GM21447 (cell line): ENCODE data around the gene PNKD.

Experiments used
- ATAC-seq: cut with Tn5 transposase; IDR thresholded peaks from one replicate; pipeline ENCODE4 v1.9.1; 2021; ENCODE audit not compliant: unreplicated experiment

PNKD gene, protein sequence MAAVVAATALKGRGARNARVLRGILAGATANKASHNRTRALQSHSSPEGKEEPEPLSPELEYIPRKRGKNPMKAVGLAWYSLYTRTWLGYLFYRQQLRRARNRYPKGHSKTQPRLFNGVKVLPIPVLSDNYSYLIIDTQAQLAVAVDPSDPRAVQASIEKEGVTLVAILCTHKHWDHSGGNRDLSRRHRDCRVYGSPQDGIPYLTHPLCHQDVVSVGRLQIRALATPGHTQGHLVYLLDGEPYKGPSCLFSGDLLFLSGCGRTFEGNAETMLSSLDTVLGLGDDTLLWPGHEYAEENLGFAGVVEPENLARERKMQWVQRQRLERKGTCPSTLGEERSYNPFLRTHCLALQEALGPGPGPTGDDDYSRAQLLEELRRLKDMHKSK

DNA sequence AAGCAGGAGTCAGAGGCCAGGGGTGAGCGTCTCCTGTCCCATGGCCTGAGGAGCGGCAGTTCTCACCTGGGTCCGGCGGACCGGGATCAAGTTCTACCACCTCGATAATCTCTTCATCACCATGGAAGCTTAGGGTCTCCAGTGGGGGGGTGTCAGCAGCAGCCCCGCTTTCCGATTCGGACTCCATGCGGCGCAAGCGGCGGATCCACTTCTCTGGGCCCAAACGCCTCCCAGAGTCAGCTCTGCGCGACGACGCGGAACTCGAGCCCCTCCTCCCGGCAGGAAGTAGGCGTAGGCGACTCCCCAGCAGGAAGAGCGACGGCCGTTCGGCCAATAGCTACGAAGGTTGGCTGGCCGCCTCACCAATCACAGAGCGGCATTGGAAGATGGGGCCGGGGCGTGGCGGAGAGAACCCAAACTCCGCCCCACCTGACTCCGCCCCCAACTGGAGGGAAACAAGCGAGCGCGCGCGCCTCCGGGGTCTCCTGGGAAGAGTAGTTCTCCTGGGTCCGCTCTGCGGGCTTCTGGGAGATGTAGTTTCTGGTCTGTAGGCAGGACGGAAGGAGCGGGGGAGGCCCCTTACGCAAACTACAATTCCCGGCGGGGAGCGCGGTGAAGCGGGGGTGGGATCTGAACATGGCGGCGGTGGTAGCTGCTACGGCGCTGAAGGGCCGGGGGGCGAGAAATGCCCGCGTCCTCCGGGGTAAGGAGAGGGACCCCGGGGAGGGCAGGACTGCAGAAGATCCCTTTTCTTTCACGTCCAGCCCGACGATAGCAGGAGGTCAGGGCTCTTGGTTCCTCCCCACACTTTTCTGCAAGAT, at the start of gene PNKD, which contains the start of gene AAMP:
TSS of gene PNKD (plus strand) at position 620 of the 821 bp plus-strand sequence. CDS start at position 637, 17 bp downstream.
TSS of gene AAMP (minus strand) at position 238 of the 821 bp plus-strand sequence. CDS start at position 187, 51 bp downstream.
- ATAC-seq = peak; percentile 89

DNA sequence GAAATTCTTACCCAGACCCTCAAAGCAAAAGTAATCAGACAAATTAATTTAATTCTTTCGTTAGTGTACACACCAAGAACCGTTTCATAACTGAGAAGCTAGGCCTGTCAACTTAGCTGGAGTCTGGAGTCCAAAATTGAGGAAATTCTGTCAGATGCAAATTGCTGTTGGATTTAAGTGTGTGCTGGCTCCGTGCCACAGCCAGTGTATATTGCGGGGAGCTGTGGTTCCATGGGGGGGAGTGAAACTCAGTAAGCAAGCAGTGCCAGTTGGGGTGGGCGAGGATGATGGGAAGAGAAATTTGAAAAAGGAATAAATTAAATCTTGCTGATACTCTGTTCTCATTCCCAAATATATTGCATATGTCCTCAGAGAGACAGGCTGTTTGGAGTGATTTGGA, 49.3 kb upstream of the PNKD start:
- ATAC-seq = no peak

DNA sequence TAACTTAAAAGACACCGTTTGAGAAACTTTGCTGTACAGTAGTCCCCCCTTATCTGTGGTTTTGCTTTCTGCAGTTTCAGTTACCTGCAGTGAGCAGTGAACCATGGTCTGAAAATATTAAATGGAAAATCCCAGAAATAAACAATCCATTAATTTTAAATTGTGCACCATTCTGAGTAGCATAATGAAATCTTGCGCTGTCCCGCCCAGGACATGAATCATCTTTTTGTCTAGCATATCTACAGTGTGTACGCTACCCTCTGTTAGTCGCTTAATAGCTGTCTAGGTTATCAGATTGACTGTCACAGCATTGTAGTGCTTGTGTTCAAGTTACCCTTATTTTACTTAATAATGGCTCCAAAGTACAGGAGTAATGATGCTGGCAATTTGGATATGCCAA, 47.3 kb upstream of the PNKD start:
- no peak for ATAC-seq

DNA sequence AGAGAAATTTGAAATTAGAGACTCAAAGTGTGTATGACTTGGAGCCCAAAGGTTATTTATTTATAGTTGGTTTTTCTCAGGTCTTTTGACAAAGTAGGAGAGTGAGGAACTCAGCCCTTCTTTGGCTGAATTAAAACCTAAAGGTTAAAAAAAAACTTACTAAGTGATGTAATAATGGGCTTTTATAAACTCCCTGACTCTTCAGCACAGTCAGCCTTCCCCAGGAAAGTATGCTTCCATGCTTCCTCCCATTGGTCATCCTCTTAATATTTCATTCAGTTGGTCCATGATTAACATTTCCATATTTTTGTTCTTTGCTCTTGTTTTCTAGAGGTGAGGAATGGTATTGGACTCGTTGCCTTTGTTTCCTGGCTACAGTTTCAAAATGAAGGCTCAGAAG, 46.1 kb upstream of the PNKD start:
- no peak for ATAC-seq

DNA sequence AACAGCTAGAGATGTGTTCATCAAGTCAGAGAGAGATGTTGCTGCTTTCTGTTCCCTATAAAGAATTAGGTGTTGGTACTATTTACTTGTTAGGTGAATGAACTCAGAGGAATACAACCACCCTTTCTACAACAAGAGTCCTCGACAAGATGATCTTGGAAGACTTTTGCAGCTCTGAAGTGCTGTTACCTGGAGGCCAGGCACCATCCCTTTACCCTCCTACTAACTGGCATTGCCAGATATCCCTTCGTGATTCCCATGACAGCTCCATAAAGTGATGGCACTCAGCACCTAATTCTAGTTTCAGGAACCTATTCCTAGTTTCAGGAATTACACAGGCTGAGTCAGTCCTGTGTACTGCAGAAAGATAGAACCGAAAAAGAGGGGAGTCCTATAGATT, 43.4 kb upstream of the PNKD start:
- ATAC-seq = no peak

DNA sequence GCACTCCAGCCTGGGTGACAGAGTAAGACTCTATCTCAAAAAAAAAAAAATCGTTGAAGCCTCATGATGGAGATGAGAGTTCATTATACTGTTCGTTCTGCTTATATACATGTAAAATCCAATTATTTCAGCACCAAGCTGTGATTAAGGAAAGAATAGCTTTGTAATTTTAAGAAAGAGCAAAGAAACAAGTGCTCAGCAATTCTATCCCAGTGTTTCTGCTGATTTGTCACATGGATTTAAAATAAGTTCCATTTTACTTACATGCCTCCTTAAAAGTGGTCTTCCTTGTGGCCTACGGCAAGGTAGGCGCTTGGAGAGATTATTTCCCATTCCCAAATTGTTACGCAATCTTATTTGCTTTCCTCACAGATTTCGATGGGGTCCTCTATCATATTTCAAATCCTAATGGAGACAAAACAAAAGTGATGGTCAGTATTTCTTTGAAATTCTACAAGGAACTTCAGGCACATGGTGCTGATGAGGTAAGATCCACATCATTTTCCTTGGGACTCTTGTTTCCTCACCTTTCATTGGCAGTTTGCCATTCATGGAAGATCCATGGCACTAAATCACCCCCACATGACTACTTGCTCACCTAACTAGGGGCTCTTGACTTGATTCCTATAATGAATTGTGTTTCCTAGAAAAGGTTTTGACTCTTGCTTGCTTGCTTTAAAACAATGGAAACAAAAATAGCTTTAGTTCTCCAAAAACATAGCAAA, 41.8 kb upstream of the PNKD start:
- ATAC-seq = no peak

DNA sequence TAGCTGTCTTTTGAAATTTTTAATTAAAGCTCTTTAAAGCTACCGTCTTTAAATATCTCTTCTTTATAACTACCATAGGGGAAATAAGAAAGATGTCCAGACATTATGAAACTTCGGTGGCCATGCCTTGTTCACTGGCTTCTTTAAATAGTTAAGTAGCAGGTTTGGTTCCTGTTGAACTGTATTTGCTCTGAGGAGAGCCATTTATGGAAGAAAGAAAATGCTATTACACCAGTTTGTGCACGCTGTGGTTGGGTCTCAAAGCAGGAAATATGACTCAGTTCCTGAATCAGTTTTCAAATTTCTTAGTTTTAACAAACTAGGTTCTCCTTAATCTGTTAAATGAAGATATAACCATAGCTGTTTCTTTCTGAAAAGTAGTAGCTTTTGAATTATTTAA, 41.1 kb upstream of the PNKD start:
- ATAC-seq = peak; percentile 87

DNA sequence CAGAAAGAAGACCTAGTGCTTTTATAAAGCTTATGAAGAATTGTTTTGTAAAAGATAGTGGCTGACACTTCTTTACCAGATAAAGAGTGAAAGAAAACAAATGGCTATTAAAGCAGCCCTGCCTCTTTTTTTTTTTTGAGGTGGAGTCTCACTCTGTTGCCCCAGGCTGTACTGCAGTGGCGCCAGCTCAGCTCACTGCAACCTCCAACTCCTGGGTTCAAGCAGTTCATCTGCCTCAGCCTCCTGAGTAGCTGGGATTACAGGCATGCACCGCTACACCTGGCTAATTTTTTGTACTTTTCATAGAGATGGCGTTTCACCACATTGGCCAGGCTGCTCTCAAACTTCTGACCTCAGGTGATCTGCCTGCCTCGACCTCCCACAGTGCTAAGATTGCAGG, 40.5 kb upstream of the PNKD start:
- ATAC-seq = no peak

DNA sequence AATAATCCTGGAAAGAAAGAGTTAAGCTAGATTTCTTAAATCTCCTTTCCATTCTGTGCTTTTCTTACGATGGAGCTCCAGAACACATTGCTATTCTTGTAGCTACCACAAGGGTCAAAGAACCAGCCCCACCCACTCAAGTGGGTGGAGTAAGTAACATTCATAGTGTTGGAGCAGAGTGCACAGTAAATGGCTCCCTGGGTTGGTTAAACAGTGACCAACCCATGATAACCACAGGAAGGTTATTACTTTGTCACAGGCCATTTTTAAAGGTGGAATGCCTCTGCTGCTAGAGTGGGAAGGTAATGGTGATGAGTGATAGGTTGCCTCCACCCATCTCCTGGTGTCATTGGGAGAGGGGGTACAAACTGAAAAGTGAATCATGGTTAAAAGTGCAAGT, 39.4 kb upstream of the PNKD start:
- ATAC-seq = peak; percentile 46

DNA sequence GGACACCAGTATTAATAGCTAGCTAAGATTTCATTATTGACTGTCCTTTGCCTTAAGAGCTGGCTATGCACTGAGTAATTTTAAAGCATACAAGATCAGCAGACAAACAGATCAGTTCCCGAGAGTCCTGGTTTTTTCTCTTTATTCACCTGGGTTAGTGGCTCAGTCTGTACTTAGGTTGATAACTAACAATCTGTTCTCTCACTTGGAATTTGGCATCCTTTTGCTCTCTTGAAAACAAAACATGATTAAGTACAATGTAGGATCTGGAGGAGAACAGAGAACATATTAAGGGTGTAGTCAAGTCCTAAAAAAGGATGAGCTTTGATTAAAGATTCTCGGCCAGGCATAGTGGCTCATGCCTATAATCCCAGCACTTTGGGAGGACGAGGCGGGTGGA, 36.8 kb upstream of the PNKD start:
- ATAC-seq = no peak

DNA sequence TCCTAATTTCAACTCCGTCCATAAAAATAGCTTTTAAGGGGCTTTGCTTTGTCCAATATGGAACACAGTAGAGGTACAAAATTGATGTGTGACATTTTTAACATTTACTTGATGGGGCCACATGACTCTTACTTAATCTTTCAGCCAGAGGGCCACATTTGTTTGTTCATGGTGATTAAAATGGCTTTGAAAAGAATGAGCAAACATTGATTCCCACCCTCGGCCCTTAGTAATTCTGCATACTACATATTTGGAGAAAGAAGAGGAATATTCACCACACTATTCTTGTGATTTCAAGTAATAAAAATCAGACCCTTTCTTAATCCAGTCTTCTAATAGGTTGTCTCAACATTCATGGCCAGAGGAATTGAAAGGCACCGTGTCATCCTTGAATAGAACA, 35.8 kb upstream of the PNKD start:
- no peak for ATAC-seq

DNA sequence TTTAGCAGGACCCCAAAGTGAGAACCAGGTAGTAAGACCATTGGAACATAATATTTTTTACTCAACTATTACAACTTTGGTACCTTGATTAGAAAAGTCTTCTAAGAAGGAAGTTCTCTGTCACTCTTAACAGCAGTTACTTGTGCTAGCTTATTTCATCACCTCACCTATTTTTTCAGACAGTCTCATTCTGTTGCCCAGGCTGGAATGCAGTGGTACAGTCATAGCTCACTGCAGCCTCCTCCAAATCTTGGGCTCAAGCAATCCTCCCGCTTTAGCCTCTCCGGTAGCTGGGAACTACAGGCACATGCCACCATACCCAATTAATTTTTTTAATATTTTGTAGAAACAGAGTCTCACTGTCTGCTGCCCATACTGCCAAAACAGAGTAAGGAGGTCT, 35.3 kb upstream of the PNKD start:
- no peak for ATAC-seq

DNA sequence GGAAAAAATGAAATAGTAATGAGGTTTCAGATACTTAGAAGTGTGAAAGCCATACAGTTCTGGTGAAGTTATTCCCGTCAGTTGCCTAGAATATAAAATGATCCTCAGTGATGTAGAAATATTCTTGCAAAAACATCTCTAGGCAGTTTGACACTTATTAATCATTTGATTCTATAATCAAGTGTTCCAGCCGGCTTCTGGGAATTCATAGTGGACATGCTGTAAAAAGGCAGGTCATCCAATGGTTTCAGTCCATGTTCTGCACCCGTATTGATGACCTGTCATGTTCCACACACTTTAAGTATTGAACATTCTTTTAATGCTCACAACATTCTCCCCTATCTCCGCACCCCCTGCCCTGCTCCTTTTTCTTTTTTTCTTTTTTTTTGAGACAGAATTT, 33.5 kb upstream of the PNKD start:
- ATAC-seq = no peak

DNA sequence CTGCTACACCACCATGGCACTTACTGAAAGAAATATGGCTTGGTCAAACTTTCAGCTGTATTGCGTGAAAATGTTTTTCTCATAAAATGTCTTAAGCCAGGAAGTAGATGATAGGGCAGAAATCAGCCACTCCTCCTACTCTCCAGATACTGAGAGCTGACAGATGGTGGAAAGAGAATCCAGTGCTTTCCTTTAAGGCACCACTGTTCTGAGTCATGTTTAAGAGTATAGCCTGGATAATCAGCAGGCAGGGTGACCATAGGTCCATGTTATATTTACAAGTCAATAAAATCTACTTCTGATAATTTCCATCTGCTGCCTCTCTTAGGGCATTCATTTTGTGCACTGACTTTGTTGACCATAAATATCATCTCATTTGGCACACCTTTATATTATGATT, 31.4 kb upstream of the PNKD start:
- no peak for ATAC-seq

DNA sequence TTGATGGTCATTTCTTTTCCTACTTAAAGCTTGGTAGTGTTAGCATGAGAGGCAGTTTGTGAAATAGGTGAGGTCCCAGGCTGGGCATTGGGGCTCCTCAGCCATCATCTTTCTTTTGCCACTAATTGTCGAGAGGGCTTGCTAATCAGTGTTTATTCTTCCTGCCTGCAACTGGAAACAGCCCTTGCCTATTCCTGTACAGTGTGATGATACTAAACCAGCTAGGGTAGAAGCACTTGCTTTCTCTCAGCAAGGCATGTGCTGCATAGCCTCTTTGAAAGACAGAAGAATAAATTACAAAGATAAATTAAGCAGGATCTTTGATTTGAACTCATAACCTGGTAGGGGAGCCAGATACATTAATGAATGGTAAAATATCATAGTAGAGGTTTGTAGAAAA, 26.1 kb upstream of the PNKD start:
- ATAC-seq = no peak

DNA sequence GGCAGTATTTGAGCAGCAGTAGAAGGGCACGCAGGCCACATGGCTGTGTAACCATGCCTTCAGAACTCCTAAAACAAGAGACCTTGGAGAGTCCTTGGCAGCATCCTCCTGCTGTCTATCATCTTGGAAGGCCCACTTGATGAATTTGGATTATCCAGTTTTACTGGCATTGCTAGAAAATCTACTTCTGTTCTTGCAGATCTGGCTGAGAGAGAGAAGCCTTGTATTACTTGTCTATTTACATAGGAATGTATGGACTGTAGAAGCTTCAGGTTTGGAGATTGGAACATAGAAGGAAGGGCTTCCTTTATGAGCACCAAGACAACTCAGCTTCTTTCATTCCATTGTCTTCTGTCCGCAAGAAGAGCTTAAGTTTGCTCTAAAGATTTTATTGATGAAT, 25.7 kb upstream of the PNKD start:
- no peak for ATAC-seq

DNA sequence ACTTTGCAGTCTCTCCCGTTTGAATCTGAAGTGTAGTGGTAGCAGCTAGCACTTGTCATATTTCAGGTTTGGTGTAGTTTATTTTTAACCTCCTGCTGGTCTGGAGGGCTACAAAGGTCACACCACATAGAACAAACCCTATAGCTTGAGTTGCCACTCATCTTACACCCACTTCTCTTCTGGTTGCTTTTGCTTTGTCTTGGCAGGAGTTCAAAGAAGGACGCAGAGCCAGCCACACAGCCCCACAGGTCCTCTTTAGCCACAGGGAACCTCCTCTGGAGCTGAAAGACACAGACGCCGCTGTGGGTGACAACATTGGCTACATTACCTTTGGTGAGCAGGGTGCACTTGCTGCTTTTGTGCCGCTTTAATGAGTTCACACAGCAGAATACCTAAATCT, 25.1 kb upstream of the PNKD start:
- ATAC-seq = no peak

DNA sequence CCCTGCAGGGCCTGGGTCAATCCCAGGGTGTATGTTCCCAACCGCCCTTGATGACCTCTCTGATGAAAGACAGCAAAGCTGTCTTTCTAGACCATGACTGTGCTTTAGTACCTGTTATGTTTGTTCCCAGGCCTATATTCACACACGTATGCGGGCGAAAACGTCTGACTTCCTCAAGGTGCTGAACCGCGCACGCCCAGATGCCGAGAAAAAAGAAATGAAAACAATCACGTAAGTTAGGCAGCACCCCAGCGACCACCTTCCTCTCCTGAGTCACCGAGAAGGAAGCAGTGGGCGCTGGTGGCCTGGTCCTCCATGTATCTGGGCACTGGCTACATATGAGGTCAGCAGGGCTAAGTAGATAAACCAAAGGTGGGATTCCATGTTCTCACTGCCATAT, 20.6 kb upstream of the PNKD start:
- ATAC-seq = no peak

DNA sequence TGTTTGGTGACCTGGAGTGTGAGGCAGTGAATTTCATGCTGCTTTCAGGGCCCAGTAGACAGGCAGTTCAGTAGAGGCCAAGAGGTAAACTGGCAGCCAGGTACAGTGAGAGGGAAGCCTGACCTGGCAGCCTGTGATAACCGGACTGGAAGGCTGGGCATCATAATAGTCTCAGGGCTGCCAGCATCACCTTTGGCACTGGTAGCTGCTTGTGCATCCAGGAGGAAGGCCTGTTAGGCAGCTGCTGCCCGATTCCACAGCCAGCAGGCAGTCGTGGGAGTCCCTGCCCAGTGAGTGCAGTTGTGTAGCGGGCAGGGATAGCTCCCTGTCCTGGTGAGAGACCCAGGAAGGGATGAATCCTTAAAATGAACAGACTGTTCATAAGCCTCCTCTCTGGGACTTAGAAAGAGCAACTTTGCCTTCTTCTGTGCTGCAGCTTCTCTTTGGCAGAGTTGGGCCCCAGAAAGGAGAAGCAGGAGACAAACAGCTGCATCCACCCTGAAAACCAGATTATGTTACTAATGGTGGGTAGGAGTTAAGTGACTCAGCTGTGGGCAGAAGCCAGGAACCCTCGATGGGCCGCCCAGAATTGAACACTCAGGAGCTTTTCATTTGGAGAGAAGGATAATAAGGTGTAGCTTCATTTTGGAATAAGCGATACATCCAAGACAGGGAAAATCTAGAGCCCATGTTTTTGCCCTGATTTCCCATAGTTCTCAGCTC, 17.6 kb upstream of the PNKD start:
- no peak for ATAC-seq

DNA sequence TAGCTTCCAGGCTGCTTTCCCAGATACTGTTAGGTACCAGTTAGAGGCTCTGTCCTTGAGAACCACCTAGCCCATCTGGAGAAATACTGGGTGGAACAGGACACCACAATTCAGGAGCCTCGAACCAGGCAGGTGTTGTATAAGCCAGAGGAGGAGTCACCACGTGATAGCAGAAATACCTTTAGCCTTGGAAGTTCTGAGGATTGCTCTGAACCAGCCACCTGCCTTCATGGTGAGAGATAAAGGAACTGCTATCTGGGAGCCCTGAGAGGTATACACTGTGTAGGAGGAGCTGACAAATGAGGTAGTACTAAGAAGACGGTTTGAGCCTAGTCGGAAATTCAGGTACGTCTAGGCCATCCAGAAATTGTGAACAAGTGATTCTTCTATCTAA, 17.1 kb upstream of the PNKD start:
- no peak for ATAC-seq

DNA sequence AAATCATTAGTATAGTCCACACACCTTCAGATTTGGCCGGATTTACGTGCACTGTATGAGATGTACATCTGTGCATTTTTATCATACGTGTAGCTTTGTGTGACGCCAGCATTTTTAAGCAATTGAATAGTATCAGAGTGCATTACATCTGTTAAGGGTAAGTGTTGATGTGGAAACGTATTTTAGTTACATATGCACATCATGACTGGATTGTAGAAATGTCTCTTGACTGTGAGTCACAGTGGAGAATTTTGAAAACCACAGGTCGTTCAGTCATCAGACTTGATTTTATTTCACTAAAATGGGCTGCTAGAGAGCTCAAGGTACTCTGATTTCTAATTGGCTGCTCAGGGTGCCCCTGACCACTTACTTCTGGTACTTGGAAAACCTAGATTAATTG, 14.9 kb upstream of the PNKD start:
- no peak for ATAC-seq
